GM12878 (cell line): ENCODE data around the gene YIPF4.

ENCODE experiments used
- BHLHE40 ChIP-seq, 2 experiments: fragments of 450-650 bp in 1 of 2; IDR thresholded peaks; 2 replicates each; pipeline ENCODE4 v1.6.1; 2011 to 2017; ENCODE audit warnings: low read depth in 2 of 2, borderline replicate concordance in 1 of 2, improper control_type of control experiment in 1 of 2, low read length in 1 of 2, mild to moderate bottlenecking in 1 of 2
- CEBPB ChIP-seq, 2 experiments: fragments of 150-350 bp in 1 of 2; IDR thresholded peaks; 2 replicates each; pipeline ENCODE4 v1.6.1; 2012 to 2014; ENCODE audit warnings: low read depth in 2 of 2, low read length in 2 of 2, borderline replicate concordance in 1 of 2, inconsistent platforms in 1 of 2
- EP300 ChIP-seq, 2 experiments: fragments of 150-350 bp in 1 of 2; IDR thresholded peaks; 2 replicates each; pipeline ENCODE4 v1.6.1; 2011 to 2012; ENCODE audit warnings: low read depth in 2 of 2, low read length in 2 of 2, borderline replicate concordance in 1 of 2, improper control_type of control experiment in 1 of 2, inconsistent platforms in 1 of 2; ENCODE audit not compliant: control insufficient read depth in 1 of 2
- ETV6 ChIP-seq, 2 experiments: fragments of 450-650 bp in 1 of 2; IDR thresholded peaks in 1 of 2; conservative IDR thresholded peaks in 1 of 2; 2 replicates each; pipeline ENCODE4 v1.6.1; 2014; ENCODE audit warnings: antibody characterized with exemption in 1 of 2, borderline replicate concordance in 1 of 2, low read depth in 1 of 2, mild to moderate bottlenecking in 1 of 2, moderate library complexity in 1 of 2
- HDGF ChIP-seq: fragments of 450-650 bp; IDR thresholded peaks from 2 replicates; pipeline ENCODE4 v1.6.1; 2016; ENCODE audit warnings: antibody characterized with exemption
- IKZF2 ChIP-seq, 2 experiments: fragments of 450-650 bp; IDR thresholded peaks; 2 replicates each; pipeline ENCODE4 v1.6.1; 2017; ENCODE audit warnings: mild to moderate bottlenecking in 2 of 2, moderate library complexity in 2 of 2
- JUND ChIP-seq: IDR thresholded peaks from 2 replicates; pipeline ENCODE4 v1.6.1; 2012; ENCODE audit warnings: low read depth, mild to moderate bottlenecking, low read length, improper control_type of control experiment, moderate library complexity
- KDM1A ChIP-seq: fragments of 200-600 bp; sonication (generic); IDR thresholded peaks from 2 replicates; pipeline ENCODE4 v1.6.1; 2016; ENCODE audit warnings: borderline replicate concordance
- MYC ChIP-seq: IDR thresholded peaks from 2 replicates; pipeline ENCODE4 v1.6.1; 2011; ENCODE audit warnings: mild to moderate bottlenecking, low read length, moderate library complexity, inconsistent platforms; ENCODE audit not compliant: insufficient read depth, insufficient replicate concordance, insufficient read length, severe bottlenecking
- POLR2A ChIP-seq: IDR thresholded peaks from 2 replicates; pipeline ENCODE4 v1.6.1; 2011; ENCODE audit warnings: low read depth, mild to moderate bottlenecking, low read length
- POLR2AphosphoS5 ChIP-seq: IDR thresholded peaks from 2 replicates; pipeline ENCODE4 v1.6.1; 2011; ENCODE audit warnings: mild to moderate bottlenecking, low read length, inconsistent platforms
- SUZ12 ChIP-seq: fragments of 200-600 bp; sonication (generic); IDR thresholded peaks from one replicate; pipeline ENCODE4 v1.6.1; 2018; ENCODE audit warnings: antibody characterized with exemption, mild to moderate bottlenecking; ENCODE audit not compliant: unreplicated experiment
- TF ChIP-seq, protein P1 (sequence below): fragments of 450-650 bp; IDR thresholded peaks from 2 replicates; pipeline ENCODE4 v1.6.1; 2017; ENCODE audit warnings: mild to moderate bottlenecking
- TF ChIP-seq, protein P2 (sequence below), 3 experiments: IDR thresholded peaks in 2 of 3; conservative IDR thresholded peaks in 1 of 3; 2 replicates each; pipeline ENCODE4 v1.5.1; 2011; ENCODE audit warnings: low read depth in 3 of 3, low read length in 3 of 3, mild to moderate bottlenecking in 3 of 3, control low read depth in 2 of 3, moderate library complexity in 2 of 3, inconsistent platforms in 1 of 3, mixed read lengths in 1 of 3; ENCODE audit not compliant: control insufficient read depth in 2 of 3, insufficient read depth in 1 of 3; ENCODE audit errors: extremely low read depth in 1 of 3

DNA sequence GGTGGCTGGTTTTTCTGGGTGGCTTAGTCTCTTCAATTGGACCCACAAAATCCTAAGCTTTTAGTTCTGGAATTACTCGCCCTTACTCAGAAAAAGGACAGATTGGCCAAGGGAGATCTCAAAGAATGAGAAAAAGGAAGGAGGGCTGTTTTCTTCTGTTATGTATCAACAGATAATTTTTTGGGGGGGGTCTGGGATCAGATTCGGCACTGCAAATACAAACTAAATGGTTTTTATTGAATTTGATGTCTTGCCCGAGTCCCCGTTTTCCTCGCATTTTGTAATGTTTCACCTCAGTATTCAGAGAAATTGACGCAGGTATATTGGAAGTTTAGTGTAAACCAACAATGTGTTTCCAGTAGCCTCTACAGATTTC is 762 bp downstream of the YIPF4 start:
- TF ChIP-seq, protein P1, sequence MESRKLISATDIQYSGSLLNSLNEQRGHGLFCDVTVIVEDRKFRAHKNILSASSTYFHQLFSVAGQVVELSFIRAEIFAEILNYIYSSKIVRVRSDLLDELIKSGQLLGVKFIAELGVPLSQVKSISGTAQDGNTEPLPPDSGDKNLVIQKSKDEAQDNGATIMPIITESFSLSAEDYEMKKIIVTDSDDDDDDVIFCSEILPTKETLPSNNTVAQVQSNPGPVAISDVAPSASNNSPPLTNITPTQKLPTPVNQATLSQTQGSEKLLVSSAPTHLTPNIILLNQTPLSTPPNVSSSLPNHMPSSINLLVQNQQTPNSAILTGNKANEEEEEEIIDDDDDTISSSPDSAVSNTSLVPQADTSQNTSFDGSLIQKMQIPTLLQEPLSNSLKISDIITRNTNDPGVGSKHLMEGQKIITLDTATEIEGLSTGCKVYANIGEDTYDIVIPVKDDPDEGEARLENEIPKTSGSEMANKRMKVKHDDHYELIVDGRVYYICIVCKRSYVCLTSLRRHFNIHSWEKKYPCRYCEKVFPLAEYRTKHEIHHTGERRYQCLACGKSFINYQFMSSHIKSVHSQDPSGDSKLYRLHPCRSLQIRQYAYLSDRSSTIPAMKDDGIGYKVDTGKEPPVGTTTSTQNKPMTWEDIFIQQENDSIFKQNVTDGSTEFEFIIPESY, result no peak
- no peak for TF ChIP-seq EP300 (IDR thresholded peaks at IDR 0.05; ENCODE audit: borderline replicate concordance in 1 of 2, control insufficient read depth in 1 of 2, low read depth in 2 of 2, low read length in 2 of 2)
- TF ChIP-seq KDM1A, result no peak
- no peak for TF ChIP-seq CEBPB (IDR thresholded peaks at IDR 0.05; ENCODE audit: borderline replicate concordance in 1 of 2, low read depth in 2 of 2, low read length in 2 of 2)
- no peak for TF ChIP-seq HDGF
- no peak for TF ChIP-seq SUZ12
- no peak for TF ChIP-seq MYC
- no peak for TF ChIP-seq IKZF2 (IDR thresholded peaks at IDR 0.05)
- TF ChIP-seq, protein P2, sequence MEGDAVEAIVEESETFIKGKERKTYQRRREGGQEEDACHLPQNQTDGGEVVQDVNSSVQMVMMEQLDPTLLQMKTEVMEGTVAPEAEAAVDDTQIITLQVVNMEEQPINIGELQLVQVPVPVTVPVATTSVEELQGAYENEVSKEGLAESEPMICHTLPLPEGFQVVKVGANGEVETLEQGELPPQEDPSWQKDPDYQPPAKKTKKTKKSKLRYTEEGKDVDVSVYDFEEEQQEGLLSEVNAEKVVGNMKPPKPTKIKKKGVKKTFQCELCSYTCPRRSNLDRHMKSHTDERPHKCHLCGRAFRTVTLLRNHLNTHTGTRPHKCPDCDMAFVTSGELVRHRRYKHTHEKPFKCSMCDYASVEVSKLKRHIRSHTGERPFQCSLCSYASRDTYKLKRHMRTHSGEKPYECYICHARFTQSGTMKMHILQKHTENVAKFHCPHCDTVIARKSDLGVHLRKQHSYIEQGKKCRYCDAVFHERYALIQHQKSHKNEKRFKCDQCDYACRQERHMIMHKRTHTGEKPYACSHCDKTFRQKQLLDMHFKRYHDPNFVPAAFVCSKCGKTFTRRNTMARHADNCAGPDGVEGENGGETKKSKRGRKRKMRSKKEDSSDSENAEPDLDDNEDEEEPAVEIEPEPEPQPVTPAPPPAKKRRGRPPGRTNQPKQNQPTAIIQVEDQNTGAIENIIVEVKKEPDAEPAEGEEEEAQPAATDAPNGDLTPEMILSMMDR (IDR thresholded peaks at IDR 0.05 in 2 of 3, conservative IDR thresholded peaks at IDR 0.05 in 1 of 3; ENCODE audit: control insufficient read depth in 2 of 3, extremely low read depth in 1 of 3, insufficient read depth in 1 of 3, low read depth in 3 of 3, low read length in 3 of 3), result no peak
- no peak for TF ChIP-seq POLR2A
- TF ChIP-seq ETV6 (conservative IDR thresholded peaks at IDR 0.05 in 1 of 2, IDR thresholded peaks at IDR 0.05 in 1 of 2; ENCODE audit: borderline replicate concordance in 1 of 2, low read depth in 1 of 2), result no peak
- TF ChIP-seq POLR2AphosphoS5, result no peak
- no peak for TF ChIP-seq JUND
- no peak for TF ChIP-seq BHLHE40 (IDR thresholded peaks at IDR 0.05; ENCODE audit: borderline replicate concordance in 1 of 2, low read depth in 2 of 2, low read length in 1 of 2)
